SKM-1 (cell line): Measurements from ENCODE around the gene TBX5.

Experiments
- DNase-seq: peaks from one replicate; lab custom pipeline; 2025; ENCODE audit not compliant: unreplicated experiment; lab: John Stamatoyannopoulos, UW

The TBX5 gene

GRCh38 chr12:114431902-114432301 is 26.0 kb upstream of the TBX5 start:
- no peak for DNase-seq

GRCh38 chr12:114430306-114430705 is 24.4 kb upstream of the TBX5 start:
- no peak for DNase-seq

- no peak for DNase-seq
Observed at GRCh38 chr12:114425031-114425626, 19.2 kb upstream of the TBX5 start.

- DNase-seq: no peak
Observed at GRCh38 chr12:114420944-114421335, 15.0 kb upstream of the TBX5 start.

GRCh38 chr12:114420182-114420943 is 14.4 kb upstream of the TBX5 start:
- DNase-seq: no peak

- no peak for DNase-seq
Observed at GRCh38 chr12:114416028-114416427, 10.1 kb upstream of the TBX5 start.

- DNase-seq: no peak
Observed at GRCh38 chr12:114415525-114415868, 9.6 kb upstream of the TBX5 start.

GRCh38 chr12:114414866-114415524 is 9.1 kb upstream of the TBX5 start:
- no peak for DNase-seq

GRCh38 chr12:114414031-114414865 is 8.3 kb upstream of the TBX5 start:
- no peak for DNase-seq

GRCh38 chr12:114412825-114413749 is 7.1 kb upstream of the TBX5 start:
- no peak for DNase-seq

- DNase-seq: no peak
Observed at GRCh38 chr12:114412307-114412706, 6.4 kb upstream of the TBX5 start.

- DNase-seq: no peak
Observed at GRCh38 chr12:114411071-114411837, 5.3 kb upstream of the TBX5 start.

GRCh38 chr12:114409852-114410600 is 4.1 kb upstream of the TBX5 start:
- DNase-seq: no peak

GRCh38 chr12:114408886-114409851 is 3.2 kb upstream of the TBX5 start:
- DNase-seq: no peak

GRCh38 chr12:114408471-114408885 is 2.5 kb upstream of the TBX5 start:
- DNase-seq: no peak

GRCh38 chr12:114407842-114408411 is 2.0 kb upstream of the TBX5 start:
- DNase-seq: no peak
